SK-N-MC (cell line): ENCODE measurements around the gene SPRYD3.

ENCODE experiments used
- DNase-seq: peaks from one replicate; pipeline ENCODE4 v3.0.0-alpha.2; 2011; ENCODE audit warnings: low read depth, low spot score
- H3K27ac ChIP-seq: fragments of 200-600 bp; sonication (generic); 2 replicates; pipeline ENCODE4 v1.5.1; 2016; ENCODE audit warnings: mixed run types
- H3K36me3 ChIP-seq: fragments of 200-600 bp; sonication (generic); 2 replicates; pipeline ENCODE4 v1.6.1; 2017; ENCODE audit warnings: antibody characterized with exemption, low read length, mixed read lengths; ENCODE audit not compliant: insufficient read depth
- H3K4me3 ChIP-seq: fragments of 200-600 bp; sonication (generic); 2 replicates; pipeline ENCODE4 v1.5.1; 2016
- H3K9ac ChIP-seq: fragments of 200-600 bp; sonication (generic); 2 replicates; pipeline ENCODE4 v1.8.0; 2017; ENCODE audit warnings: mixed run types, mixed read lengths; ENCODE audit not compliant: insufficient read length
- H3K9me3 ChIP-seq: fragments of 200-600 bp; sonication (generic); 2 replicates; pipeline ENCODE4 v1.6.1; 2017; ENCODE audit warnings: low read depth, mild to moderate bottlenecking, antibody characterized with exemption, low read length, moderate library complexity, mixed read lengths
- EZH2 ChIP-seq: fragments of 200-600 bp; sonication (generic); IDR thresholded peaks from one replicate; pipeline ENCODE4 v1.6.1; 2017; ENCODE audit warnings: antibody characterized with exemption
- FOXP2 ChIP-seq: optimal IDR thresholded peaks from 2 replicates; pipeline ENCODE3; 2011; ENCODE audit warnings: mild to moderate bottlenecking, moderate library complexity; ENCODE audit not compliant: insufficient read depth; ENCODE audit errors: extremely low read length, control extremely low read depth
- POLR2AphosphoS5 ChIP-seq: IDR thresholded peaks from 2 replicates; pipeline ENCODE4 v1.6.1; 2012; ENCODE audit warnings: mild to moderate bottlenecking, low read depth, low read length, borderline replicate concordance

The SPRYD3 gene

DNA sequence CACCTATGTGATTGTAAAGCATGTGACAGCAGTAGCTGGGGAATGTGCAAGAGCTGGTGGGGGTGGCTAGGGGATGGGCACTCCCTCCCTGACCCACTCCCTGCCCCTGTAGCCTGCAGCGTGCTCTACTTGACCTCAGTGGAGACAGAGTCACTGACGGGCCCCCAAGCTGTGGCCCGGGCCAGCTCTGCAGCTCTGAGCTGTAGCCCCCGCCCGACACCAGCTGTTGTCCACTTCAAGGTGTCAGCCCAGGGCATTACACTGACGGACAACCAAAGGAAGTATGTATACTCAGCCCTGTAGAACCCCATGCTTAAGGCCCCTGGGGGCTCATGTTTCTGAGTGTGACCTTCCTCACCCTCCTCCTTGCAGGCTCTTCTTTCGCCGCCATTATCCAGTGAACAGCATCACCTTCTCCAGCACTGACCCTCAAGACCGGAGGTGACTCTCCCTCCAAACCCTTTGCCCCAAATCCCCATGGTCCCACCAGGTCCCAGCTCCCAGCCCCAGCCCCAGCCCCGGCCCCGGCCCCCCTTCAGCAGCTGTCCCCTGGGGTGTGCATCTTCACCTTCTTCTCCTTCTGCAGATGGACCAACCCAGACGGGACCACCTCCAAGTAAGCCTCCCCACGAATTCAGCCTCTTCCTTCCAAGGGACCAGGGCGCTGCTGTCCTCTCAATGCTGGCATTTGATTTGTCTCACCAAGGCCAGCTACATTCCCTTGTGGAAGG lies 16.0 kb downstream of the SPRYD3 start:
- Histone ChIP-seq H3K4me3 (no peak overlapping the region), H3K9me3 (no peaks in the 10 kb centered on the region), H3K36me3 (no peaks in the 10 kb centered on the region), H3K9ac (no peak overlapping the region), H3K27ac (no peak overlapping the region)
- TF ChIP-seq FOXP2 (no peak), EZH2 (no peak), POLR2AphosphoS5 (no peak)
- DNase-seq, result no peak

GRCh38 chr12:53062011-53062961 lies 16.9 kb downstream of the SPRYD3 start:
- TF ChIP-seq POLR2AphosphoS5, result peak; percentile 30; the same call in 1 of the 2 replicates
- no peak for TF ChIP-seq FOXP2
- no peak for TF ChIP-seq EZH2
- Histone ChIP-seq H3K36me3 (no peaks in the 10 kb centered on the region), H3K27ac (no peak overlapping the region), H3K9me3 (no peaks in the 10 kb centered on the region), H3K4me3 (no peak overlapping the region), H3K9ac (no peak overlapping the region)
- DNase-seq, result no peak

DNA sequence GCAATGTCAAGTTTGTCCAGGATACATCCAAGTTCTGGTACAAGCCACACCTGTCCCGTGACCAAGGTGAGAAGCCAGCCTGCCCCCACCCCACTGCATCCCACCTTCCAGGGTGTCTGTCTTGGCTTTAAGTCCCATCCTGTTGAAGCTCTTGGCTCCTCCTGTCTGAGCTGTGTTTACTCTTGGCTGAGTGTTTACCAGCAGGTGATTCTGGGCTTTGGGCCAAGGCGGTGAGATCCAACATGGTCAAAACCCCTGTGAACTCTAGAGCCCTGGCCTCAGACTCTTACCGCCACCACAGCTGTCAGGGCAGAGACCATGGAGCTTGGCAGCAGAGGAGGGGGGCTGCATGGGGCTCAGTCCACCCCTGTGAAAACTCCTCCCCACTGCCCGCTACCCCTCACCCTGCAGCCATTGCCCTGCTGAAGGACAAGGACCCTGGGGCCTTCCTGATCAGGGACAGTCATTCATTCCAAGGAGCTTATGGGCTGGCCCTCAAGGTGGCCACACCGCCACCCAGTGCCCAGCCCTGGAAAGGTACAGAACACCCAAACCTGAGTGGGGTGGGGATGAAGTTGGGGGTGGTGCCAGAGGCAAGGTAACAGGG lies 17.7 kb downstream of the SPRYD3 start:
- TF ChIP-seq POLR2AphosphoS5 (no peak), FOXP2 (no peak), EZH2 (no peak)
- H3K27ac ChIP-seq, result no peak overlapping the region
- H3K9me3 ChIP-seq, result no peaks in the 10 kb centered on the region
- no peak for DNase-seq
- no peaks in the 10 kb centered on the region for H3K36me3 ChIP-seq
- H3K4me3 ChIP-seq, result no peak overlapping the region
- no peak overlapping the region for H3K9ac ChIP-seq

- Histone ChIP-seq H3K27ac (no peak overlapping the region), H3K9ac (no peak overlapping the region), H3K9me3 (no peaks in the 10 kb centered on the region), H3K4me3 (no peak overlapping the region), H3K36me3 (no peaks in the 10 kb centered on the region)
- DNase-seq, result no peak
- TF ChIP-seq EZH2 (no peak), POLR2AphosphoS5 (no peak), FOXP2 (no peak)
Measured at GRCh38 chr12:53060721-53061276, 18.4 kb downstream of the SPRYD3 start.

DNA sequence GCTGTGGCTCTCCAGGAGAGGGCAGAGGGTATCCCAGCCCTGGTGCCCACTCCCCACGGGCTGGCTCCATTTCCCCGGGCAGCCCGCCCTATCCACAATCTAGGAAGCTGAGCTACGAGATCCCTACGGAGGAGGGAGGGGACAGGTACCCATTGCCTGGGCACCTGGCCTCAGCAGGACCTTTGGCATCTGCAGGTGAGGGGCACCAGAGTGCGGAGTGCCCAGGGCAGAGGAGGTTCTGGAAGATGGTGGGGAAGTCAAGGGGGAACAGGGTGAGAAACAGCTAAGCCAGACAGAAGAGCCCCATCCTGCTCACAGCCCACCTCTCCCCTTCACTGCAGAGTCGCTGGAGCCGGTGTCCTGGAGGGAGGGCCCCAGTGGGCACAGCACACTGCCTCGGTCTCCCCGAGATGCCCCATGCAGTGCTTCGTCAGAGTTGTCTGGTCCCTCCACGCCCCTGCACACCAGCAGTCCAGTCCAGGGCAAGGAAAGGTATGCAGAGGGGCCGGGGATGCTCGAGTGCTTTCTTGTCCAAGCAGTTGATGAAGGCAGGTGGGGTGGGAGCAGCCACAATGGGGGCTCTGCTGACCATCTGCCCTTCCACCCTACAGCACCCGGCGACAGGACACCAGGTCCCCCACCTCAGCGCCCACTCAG lies 19.0 kb downstream of the SPRYD3 start:
- TF ChIP-seq EZH2, result no peak
- TF ChIP-seq FOXP2, result no peak
- TF ChIP-seq POLR2AphosphoS5, result no peak
- H3K27ac ChIP-seq, result no peak overlapping the region
- H3K9ac ChIP-seq, result no peak overlapping the region
- H3K4me3 ChIP-seq, result no peak overlapping the region
- H3K36me3 ChIP-seq, result no peaks in the 10 kb centered on the region
- DNase-seq, result no peak
- H3K9me3 ChIP-seq, result no peaks in the 10 kb centered on the region

DNA sequence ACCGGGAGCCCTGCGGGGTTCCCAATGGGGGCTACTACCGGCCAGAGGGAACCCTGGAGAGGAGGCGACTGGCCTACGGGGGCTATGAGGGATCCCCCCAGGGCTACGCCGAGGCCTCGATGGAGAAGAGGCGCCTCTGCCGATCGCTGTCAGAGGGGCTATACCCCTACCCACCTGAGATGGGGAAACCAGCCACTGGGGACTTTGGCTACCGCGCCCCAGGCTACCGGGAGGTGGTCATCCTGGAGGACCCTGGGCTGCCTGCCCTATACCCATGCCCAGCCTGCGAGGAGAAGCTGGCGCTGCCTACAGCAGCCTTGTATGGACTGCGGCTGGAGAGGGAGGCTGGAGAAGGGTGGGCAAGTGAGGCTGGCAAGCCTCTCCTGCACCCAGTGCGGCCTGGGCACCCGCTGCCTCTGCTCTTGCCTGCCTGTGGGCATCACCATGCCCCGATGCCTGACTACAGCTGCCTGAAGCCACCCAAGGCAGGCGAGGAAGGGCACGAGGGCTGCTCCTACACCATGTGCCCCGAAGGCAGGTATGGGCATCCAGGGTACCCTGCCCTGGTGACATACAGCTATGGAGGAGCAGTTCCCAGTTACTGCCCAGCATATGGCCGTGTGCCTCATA lies 19.6 kb downstream of the SPRYD3 start:
- Histone ChIP-seq H3K36me3 (no peaks in the 10 kb centered on the region), H3K9me3 (no peaks in the 10 kb centered on the region), H3K9ac (no peak overlapping the region), H3K27ac (no peak overlapping the region), H3K4me3 (no peak overlapping the region)
- TF ChIP-seq FOXP2 (no peak), POLR2AphosphoS5 (no peak), EZH2 (no peak)
- DNase-seq, result no peak

DNA sequence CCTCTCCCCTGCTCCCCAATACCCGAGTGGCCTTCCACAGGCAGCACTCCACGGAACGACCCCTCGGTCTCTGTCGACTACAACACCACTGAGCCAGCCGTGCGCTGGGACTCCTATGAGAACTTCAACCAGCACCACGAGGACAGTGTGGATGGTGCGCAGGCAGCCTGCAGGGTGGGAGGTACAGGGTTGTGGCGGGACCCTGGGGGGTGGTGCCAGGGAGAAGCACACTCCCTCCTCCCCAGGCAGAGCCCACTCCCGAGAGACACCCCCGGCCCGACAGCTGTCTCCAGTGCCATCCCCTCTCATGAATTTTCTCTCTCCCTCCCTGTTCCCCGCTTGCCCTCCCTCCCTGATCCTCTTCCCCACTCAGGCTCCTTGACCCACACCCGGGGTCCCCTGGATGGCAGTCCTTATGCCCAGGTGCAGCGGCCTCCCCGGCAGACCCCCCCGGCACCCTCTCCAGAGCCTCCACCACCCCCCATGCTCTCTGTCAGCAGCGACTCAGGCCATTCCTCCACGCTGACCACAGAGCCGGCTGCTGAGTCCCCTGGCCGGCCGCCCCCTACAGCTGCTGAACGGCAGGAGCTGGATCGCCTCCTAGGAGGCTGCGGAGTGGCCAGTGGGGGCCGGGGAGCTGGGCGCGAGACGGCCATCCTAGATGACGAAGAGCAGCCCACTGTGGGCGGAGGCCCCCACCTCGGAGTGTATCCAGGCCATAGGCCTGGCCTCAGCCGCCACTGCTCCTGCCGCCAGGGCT lies 20.3 kb downstream of the SPRYD3 start:
- Histone ChIP-seq H3K4me3 (no peak overlapping the region), H3K9ac (no peak overlapping the region), H3K9me3 (no peaks in the 10 kb centered on the region), H3K36me3 (no peaks in the 10 kb centered on the region), H3K27ac (no peak overlapping the region)
- DNase-seq, result no peak
- TF ChIP-seq POLR2AphosphoS5, result no peak
- TF ChIP-seq EZH2, result no peak
- TF ChIP-seq FOXP2, result no peak
